H54 (cell line): ENCODE data around the gene OMD.
"Not testable (repeated sequence)": the region's sequence is repeated elsewhere in the genome, so short reads cannot be mapped to it uniquely, and the experiment has no call there.

ENCODE experiments used
- DNase-seq: peaks from one replicate; pipeline ENCODE4 v3.0.0; 2011; ENCODE audit warnings: low spot score, mixed read lengths; ENCODE audit not compliant: insufficient read length
- FAIRE-seq: peaks from 3 replicates; lab custom pipeline; 2011; peaks lifted over from hg19 to GRCh38; lab: Jason Lieb, UNC
- POLR2A ChIP-seq: IDR thresholded peaks from 2 replicates; pipeline ENCODE4 v1.6.1; 2011; ENCODE audit warnings: low read depth, mild to moderate bottlenecking, low read length

The OMD gene

DNA sequence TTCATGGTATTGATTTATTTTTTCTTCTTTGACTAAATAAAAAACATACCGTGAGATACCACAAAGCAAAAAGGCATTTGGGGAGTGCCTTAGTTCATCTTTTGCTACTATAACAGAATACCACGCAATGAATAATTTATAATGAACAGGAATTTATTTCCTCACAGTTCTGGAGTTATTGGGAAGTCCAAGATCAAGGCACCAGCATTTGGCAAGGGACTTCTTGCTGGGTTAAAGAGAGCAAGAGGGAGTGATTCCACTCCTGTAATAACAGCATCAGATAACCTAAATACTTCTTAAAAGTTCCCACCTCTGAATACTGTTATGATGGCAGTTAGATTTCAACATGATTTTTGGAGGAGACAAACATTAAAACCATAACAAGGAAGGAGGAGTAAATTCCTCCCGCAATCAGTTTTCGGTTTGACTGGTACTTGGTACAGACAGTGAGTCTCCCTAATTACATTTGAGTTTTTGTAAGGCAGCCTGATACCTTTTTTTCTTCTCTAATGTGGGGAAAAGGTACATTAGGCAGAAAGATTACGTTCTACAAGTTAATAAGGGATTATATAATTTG, 8.8 kb upstream of the OMD start:
- TF ChIP-seq POLR2A, result no peak
- FAIRE-seq, result no peak
- no peak for DNase-seq

- DNase-seq, result no peak
- FAIRE-seq, result no peak
- TF ChIP-seq POLR2A, result no peak
Measured at GRCh38 chr9:92432350-92432749, 8.1 kb upstream of the OMD start.

GRCh38 chr9:92429836-92430235, 5.6 kb upstream of the OMD start:
- FAIRE-seq, result no peak
- TF ChIP-seq POLR2A, result no peak
- no peak for DNase-seq

DNA sequence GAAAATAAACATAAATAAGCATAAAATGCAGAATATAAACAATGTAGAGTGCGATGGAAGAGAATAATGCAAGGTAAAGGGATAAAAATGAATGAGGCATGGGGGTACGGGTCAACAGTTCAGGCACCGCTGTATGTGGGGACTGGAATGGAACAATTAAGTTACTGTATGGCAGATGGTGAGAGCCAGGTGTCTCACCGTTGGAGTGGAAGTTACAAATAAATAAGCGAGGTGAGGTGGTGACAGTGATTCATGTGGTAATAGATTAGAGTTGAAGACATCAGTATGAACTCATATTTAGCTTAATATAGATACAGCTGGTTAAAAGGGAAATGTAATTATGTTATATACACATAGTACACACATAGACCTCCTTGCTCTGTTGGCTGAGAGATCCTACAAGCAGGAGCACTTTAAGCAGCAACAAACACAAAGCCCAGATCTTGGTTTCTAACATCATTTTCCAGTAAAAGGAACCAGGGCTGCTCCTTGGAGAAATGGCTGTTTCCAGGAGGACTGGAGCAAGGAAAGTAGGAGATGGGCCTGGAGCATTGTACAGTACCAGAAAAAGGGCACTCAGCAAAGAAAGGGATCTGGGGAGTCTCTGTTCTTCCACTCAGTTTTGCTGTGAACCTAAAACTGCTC, 2.4 kb upstream of the OMD start:
- no peak for DNase-seq
- peak; percentile 52 for FAIRE-seq
- TF ChIP-seq POLR2A, result no peak

DNA sequence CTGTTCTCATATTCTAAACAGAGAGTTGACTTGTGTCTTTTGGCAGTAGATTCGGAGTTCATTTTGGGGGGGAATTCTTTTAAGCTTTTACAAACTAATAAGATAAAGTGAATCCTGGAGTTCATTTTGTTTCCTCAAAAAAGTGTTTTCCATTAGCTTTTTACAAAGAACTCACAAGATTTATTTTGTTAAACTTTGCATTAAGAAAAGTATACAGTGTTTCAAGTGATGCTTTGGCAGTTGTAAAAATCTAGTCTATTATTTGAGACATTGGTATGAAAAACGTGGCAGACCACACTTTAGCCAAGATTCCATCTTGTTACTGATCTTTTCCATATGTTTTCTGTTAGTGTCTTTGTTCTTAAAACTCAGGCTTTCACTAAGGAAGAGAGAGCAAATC, 1.2 kb upstream of the OMD start:
- TF ChIP-seq POLR2A, result no peak
- FAIRE-seq, result no peak
- no peak for DNase-seq

GRCh38 chr9:92423612-92424011, 659 bp downstream of the OMD start:
- TF ChIP-seq POLR2A, result no peak
- DNase-seq (no peak), FAIRE-seq (no peak)

- DNase-seq (no peak), FAIRE-seq (peak; percentile 6)
- TF ChIP-seq POLR2A, result no peak
Measured at GRCh38 chr9:92422611-92423338, 1.5 kb downstream of the OMD start.

- no peak for TF ChIP-seq POLR2A
- FAIRE-seq (no peak), DNase-seq (no peak)
Measured at GRCh38 chr9:92414566-92414965, 9.7 kb downstream of the OMD start.

- not testable (repeated sequence) for DNase-seq, FAIRE-seq
Measured at GRCh38 chr9:92411157-92411556, 13.1 kb downstream of the OMD start.

DNA sequence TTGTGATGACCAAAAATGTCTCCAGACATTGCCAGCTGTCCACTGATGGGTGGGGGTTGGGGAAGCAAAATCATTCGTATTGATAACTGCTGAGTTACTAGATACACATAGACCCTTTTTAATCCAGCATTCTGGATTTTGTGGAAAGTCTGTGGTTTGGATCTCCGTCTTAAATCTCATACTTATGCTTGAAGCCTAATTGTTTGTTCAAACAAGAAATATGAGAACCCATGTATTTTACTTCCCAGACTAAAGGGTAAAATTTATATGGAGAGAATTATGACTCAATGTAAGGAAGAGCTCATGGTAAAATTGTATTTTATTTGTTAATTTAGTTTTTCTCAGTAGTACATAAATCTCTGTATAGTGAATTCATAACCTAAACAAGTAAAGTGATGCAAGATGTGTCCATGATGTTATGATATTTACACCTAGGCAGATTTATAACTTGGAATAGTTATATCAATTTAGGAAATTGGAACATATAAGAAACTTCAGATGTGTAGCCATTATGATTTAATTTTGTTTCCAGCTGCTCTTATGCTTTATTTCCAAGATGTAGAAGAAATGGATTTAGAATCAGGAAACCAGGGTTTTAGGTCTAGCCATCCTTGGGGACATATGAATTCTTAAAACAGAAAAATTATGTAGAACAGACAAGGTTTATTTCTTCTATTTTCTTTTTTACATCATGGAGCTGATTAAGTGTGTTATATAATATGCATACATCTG, 15.4 kb downstream of the OMD start:
- no peak for FAIRE-seq
- no peak for TF ChIP-seq POLR2A
- no peak for DNase-seq

DNA sequence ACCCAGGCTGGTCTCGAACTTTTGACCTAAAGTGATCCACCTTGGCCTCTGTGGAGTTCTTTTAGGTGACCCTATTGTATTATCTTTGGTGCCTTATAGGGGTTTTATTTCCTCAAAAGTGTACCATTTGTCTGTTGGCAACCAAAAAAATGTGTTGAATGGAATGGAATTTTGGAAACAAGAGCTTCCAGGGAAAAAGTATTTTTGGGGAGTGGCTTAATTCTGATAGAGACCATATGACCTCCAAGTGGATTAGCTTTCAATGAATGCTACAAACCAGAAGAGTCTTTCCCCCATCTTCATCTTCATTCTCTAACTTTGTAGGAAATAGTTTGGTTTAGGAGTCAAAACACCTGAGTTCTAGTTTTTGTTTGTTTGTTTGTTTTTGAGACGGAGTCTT, 16.5 kb downstream of the OMD start:
- no peak for DNase-seq
- TF ChIP-seq POLR2A, result no peak
- no peak for FAIRE-seq

- no peak for DNase-seq
- no peak for TF ChIP-seq POLR2A
- FAIRE-seq, result no peak
Measured at GRCh38 chr9:92406477-92406876, 17.8 kb downstream of the OMD start.

DNA sequence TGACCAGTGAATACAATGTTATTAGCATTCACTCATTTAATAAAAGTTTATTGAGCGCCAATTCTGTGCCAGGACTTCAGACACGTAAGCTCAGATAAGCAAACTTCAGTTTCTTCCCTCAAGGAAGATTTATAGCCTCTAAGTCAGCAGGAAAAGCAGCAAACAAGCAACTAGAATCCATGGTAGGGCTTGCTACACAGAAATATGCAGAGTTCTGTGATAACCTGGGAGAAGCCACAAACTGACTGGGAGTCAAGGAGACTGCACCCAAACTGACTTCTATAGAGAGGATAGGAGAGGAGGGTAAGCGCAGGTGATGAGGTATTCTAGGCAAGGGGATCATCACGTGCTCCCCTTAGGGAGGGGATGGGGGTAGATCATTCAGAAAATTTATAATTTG, 18.5 kb downstream of the OMD start:
- FAIRE-seq, result no peak
- no peak for TF ChIP-seq POLR2A
- DNase-seq, result no peak
